ENCODE results near the gene PTP4A1.

PTP4A1 gene

GRCh38 chr6:63609231-63609630, 37.0 kb downstream of the PTP4A1 start:
- no peak for DNase-seq (ENCODE audit: low read depth)
- TF ChIP-seq CTCF (IDR thresholded peaks at IDR 0.05; ENCODE audit: low read depth, low read length, missing control alignments) = no peak
- no peak overlapping the region for H3K4me3 ChIP-seq (ENCODE audit: low read depth, low read length)
- in situ Hi-C loops (cut with HindIII; ENCODE audit: low sequenced_read_pairs) = no loop called here

DNA sequence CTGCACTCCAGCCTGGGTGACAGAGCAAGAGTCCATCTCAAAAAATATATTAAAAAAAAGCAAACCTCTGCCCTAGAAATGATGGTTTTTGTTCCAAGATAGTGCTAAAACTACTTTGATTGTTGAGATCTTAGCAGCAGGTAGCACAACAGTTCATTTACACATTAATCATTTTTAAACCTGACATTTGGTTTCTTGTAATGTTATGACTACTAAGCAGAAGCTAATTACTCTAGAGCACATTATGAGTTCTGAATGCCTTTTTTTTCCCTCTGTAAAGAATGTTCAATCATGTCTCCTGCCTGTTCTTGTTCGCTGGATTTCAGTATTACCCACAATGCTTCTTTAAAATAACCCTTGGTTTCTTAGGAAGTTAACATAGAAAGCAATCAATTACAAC, 38.7 kb downstream of the PTP4A1 start:
- no peak for TF ChIP-seq CTCF (IDR thresholded peaks at IDR 0.05; ENCODE audit: low read depth, low read length, missing control alignments)
- H3K4me3 ChIP-seq (ENCODE audit: low read depth, low read length) = no peak overlapping the region
- DNase-seq (ENCODE audit: low read depth) = no peak
- in situ Hi-C loops (cut with HindIII; ENCODE audit: low sequenced_read_pairs) = no loop called here

- no peak for TF ChIP-seq CTCF (IDR thresholded peaks at IDR 0.05; ENCODE audit: low read depth, low read length, missing control alignments)
- in situ Hi-C loops (cut with HindIII; ENCODE audit: low sequenced_read_pairs) = no loop called here
- no peak overlapping the region for H3K4me3 ChIP-seq (ENCODE audit: low read depth, low read length)
- no peak for DNase-seq (ENCODE audit: low read depth)
Measured at GRCh38 chr6:63611560-63611959, 39.3 kb downstream of the PTP4A1 start.

DNA sequence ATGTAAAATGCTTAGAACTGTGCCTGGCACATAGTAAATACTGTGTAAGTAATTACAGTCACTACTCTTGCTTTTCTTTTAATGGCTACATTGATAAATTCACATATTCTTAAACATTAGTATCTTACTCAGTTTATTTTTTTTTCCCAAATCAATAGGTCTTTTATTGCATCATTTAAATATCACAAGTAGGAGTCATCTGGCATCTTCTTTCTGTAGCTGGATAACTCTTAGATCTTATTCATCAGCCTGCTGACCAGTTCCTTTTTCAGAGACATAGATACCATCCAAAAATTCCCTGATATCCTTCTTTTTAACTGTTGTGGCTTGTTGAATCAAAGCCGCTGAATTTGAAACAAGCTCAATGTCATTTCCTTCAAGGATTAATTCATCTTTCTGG, 43.3 kb downstream of the PTP4A1 start:
- in situ Hi-C loops (cut with HindIII; ENCODE audit: low sequenced_read_pairs) = no loop called here
- no peak overlapping the region for H3K4me3 ChIP-seq (ENCODE audit: low read depth, low read length)

More for the DNA sequence above, 43.3 kb downstream of the PTP4A1 start:
- no peak for DNase-seq (ENCODE audit: low read depth)
- no peak for TF ChIP-seq CTCF (IDR thresholded peaks at IDR 0.05; ENCODE audit: low read depth, low read length, missing control alignments)

All from astrocyte of the cerebellum (primary cell).